HG03460 (cell line): ENCODE data around the gene ZNF768.
"Not testable (repeated sequence)": the region's sequence is repeated elsewhere in the genome, so short reads cannot be mapped to it uniquely, and the experiment has no call there.

ENCODE experiments used
- ATAC-seq: cut with Tn5 transposase; IDR thresholded peaks from one replicate; pipeline ENCODE4 v1.9.1; 2021; ENCODE audit not compliant: unreplicated experiment

ZNF768 gene

GRCh38 chr16:30511509-30511908 lies 14.9 kb downstream of the ZNF768 start:
- no peak for ATAC-seq

- no peak for ATAC-seq
Observed at GRCh38 chr16:30510376-30510938, 15.9 kb downstream of the ZNF768 start.

- ATAC-seq: no peak
Observed at GRCh38 chr16:30509081-30509765, 17.1 kb downstream of the ZNF768 start.

- no peak for ATAC-seq
Observed at GRCh38 chr16:30503403-30504296, 22.7 kb downstream of the ZNF768 start.

- no peak for ATAC-seq
Observed at GRCh38 chr16:30499284-30499683, 27.1 kb downstream of the ZNF768 start.

GRCh38 chr16:30494709-30495108 lies 31.7 kb downstream of the ZNF768 start:
- no peak for ATAC-seq

- no peak for ATAC-seq
Observed at GRCh38 chr16:30493941-30494488, 32.4 kb downstream of the ZNF768 start.

GRCh38 chr16:30491744-30492308 lies 34.5 kb downstream of the ZNF768 start:
- ATAC-seq: no peak

- no peak for ATAC-seq
Observed at GRCh38 chr16:30491229-30491628, 35.1 kb downstream of the ZNF768 start.

GRCh38 chr16:30490210-30490609 lies 36.2 kb downstream of the ZNF768 start:
- no peak for ATAC-seq

GRCh38 chr16:30488764-30489605 lies 37.4 kb downstream of the ZNF768 start:
- no peak for ATAC-seq

GRCh38 chr16:30485818-30486436 lies 40.4 kb downstream of the ZNF768 start:
- no peak for ATAC-seq

GRCh38 chr16:30484887-30485286 lies 41.5 kb downstream of the ZNF768 start:
- ATAC-seq: no peak

- ATAC-seq: no peak
Observed at GRCh38 chr16:30482366-30482765, 44.0 kb downstream of the ZNF768 start.

GRCh38 chr16:30481381-30481780 lies 45.0 kb downstream of the ZNF768 start:
- no peak for ATAC-seq

- ATAC-seq: no peak
Observed at GRCh38 chr16:30478766-30479478, 47.4 kb downstream of the ZNF768 start.

GRCh38 chr16:30477773-30478172 lies 48.6 kb downstream of the ZNF768 start:
- not testable (repeated sequence) for ATAC-seq

GRCh38 chr16:30476991-30477390 lies 49.4 kb downstream of the ZNF768 start:
- no peak for ATAC-seq

GRCh38 chr16:30474684-30475083 lies 51.7 kb downstream of the ZNF768 start:
- no peak for ATAC-seq
